ENCODE results near the gene PHF21A.

DNA sequence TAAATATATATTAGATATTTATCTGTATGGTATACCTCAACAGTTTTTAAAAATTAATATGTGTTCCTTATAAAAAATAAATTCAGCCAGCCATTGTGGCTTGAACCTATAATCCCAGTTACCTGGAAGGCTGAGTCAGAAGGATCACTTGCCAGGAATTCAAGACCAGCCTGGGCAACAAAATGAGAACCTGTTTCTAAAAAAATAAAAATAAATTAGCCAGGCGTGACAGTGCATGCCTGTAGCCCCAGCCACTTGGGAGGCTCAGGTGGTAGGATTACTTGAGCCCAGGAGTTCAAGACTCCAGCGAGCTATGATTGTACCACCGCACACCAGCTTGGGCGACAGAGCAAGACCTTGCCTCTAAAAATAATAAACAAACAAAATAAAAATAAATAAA, 54.9 kb downstream of the PHF21A start:
- TF ChIP-seq YY1 (IDR thresholded peaks at IDR 0.05; ENCODE audit: low read depth, low read length) (no peak), FOXM1 (IDR thresholded peaks at IDR 0.05; ENCODE audit: low read depth, low read length) (no peak), POLR2AphosphoS5 (IDR thresholded peaks at IDR 0.05; ENCODE audit: low read length) (no peak), RFX5 (IDR thresholded peaks at IDR 0.05; ENCODE audit: low read depth, low read length) (no peak), NFYB (IDR thresholded peaks at IDR 0.05; ENCODE audit: insufficient read depth, low read depth, low read length) (no peak), CHD1 (IDR thresholded peaks at IDR 0.05; ENCODE audit: low read depth, low read length) (no peak), SIN3A (IDR thresholded peaks at IDR 0.05; ENCODE audit: low read depth, low read length) (no peak), MYC (IDR thresholded peaks at IDR 0.05; ENCODE audit: insufficient read depth, insufficient read length, insufficient replicate concordance, low read length, severe bottlenecking) (no peak), POLR2A (IDR thresholded peaks at IDR 0.05; ENCODE audit: low read depth, low read length) (no peak)
- TF ChIP-seq, protein P1, sequence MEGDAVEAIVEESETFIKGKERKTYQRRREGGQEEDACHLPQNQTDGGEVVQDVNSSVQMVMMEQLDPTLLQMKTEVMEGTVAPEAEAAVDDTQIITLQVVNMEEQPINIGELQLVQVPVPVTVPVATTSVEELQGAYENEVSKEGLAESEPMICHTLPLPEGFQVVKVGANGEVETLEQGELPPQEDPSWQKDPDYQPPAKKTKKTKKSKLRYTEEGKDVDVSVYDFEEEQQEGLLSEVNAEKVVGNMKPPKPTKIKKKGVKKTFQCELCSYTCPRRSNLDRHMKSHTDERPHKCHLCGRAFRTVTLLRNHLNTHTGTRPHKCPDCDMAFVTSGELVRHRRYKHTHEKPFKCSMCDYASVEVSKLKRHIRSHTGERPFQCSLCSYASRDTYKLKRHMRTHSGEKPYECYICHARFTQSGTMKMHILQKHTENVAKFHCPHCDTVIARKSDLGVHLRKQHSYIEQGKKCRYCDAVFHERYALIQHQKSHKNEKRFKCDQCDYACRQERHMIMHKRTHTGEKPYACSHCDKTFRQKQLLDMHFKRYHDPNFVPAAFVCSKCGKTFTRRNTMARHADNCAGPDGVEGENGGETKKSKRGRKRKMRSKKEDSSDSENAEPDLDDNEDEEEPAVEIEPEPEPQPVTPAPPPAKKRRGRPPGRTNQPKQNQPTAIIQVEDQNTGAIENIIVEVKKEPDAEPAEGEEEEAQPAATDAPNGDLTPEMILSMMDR (IDR thresholded peaks at IDR 0.05 in 2 of 3, conservative IDR thresholded peaks at IDR 0.05 in 1 of 3; ENCODE audit: control insufficient read depth in 2 of 3, extremely low read depth in 1 of 3, insufficient read depth in 1 of 3, low read depth in 3 of 3, low read length in 3 of 3): no peak
- TF ChIP-seq, protein P2, sequence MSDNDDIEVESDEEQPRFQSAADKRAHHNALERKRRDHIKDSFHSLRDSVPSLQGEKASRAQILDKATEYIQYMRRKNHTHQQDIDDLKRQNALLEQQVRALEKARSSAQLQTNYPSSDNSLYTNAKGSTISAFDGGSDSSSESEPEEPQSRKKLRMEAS (IDR thresholded peaks at IDR 0.05; ENCODE audit: low read depth, low read length): no peak

Measured in GM12878 (cell line).